ENCODE results near the gene EMX2. TPM values are rescaled to one million over a fixed set of nuclear protein-coding genes. Genes with fewer than 3 reads are reported as not detected.

EMX2 gene
- total and polyA plus RNA-seq, 2 donors (not counting 3 experiments of a cell fraction or from before 2014, with no cell fraction given) = not detected

- TF ChIP-seq MYC (IDR thresholded peaks at IDR 0.05; ENCODE audit: low read depth, low read length) (no peak), MAX (IDR thresholded peaks at IDR 0.05; ENCODE audit: insufficient read depth, insufficient read length) (no peak), POLR2AphosphoS5 (IDR thresholded peaks at IDR 0.05; ENCODE audit: insufficient read depth, low read depth, low read length) (no peak), POLR2A (IDR thresholded peaks at IDR 0.05; ENCODE audit: low read depth, low read length) (no peak)
- Histone ChIP-seq H3K36me3 (ENCODE audit: control insufficient read depth in 2 of 2, extremely low read depth in 1 of 2, insufficient read depth in 2 of 2, low read length in 2 of 2) (no peaks in the 10 kb centered on the region), H3K27ac (ENCODE audit: insufficient read depth, low read depth, low read length) (no peak overlapping the region), H4K20me1 (replicated peaks; ENCODE audit: control insufficient read depth, extremely low read depth, insufficient read depth, low read length) (no peaks in the 10 kb centered on the region), H3K79me2 (ENCODE audit: control insufficient read depth, insufficient read depth, low read length) (no peaks in the 10 kb centered on the region), H3K4me2 (ENCODE audit: insufficient read depth, low read length) (no peak overlapping the region), H2AFZ (ENCODE audit: low read depth, low read length) (no peak overlapping the region), H3K9me3 (replicated peaks; ENCODE audit: control insufficient read depth, insufficient read depth, low read length) (no peaks in the 10 kb centered on the region), H3K9me1 (replicated peaks; ENCODE audit: control insufficient read depth, extremely low read depth, insufficient read depth, low read length) (no peaks in the 10 kb centered on the region), H3K9ac (replicated peaks; ENCODE audit: extremely low read depth, insufficient read depth, low read length) (no peak overlapping the region), H3K4me1 (ENCODE audit: control insufficient read depth, extremely low read depth, insufficient read depth, low read length) (peaks cover 2% of the 10 kb centered on the region), H3K4me3 (replicated peaks in 1 of 3; ENCODE audit: insufficient read depth in 1 of 3, low read depth in 1 of 3, low read length in 3 of 3) (no peak overlapping the region), H3K27me3 (ENCODE audit: control insufficient read depth in 2 of 2, insufficient read depth in 2 of 2, low read length in 2 of 2) (peaks cover 85 to 94% of the 10 kb centered on the region in 2 experiments)
- POLR2A ChIA-PET = no interaction called here
- CTCF ChIA-PET = interaction anchor here (1.3 to 5.8 kb wide), 5 partner anchors 43 to 921 kb away, joined by 5 to 94 read pairs (median 21); no protein-coding TSS in a partner anchor
- DNase-seq (ENCODE audit: low read depth, low spot score) (no peak), FAIRE-seq (no peak)
- BruUV-seq (replicated peaks) = no TSS peak
- dilution Hi-C loops (cut with MboI; ENCODE audit: extremely low pct_ligation_motif_present, low sequenced_read_pairs) = no loop called here
- intact Hi-C loops (cut with micrococcal nuclease) = loop anchor here (2.0 to 5.0 kb wide), 2 partner anchors 43 to 803 kb away; partner anchors contain the start of gene FAM204A
Measured at GRCh38 chr10:117539361-117539773, 3.2 kb upstream of the EMX2 start.

- POLR2A ChIA-PET = no interaction called here
- dilution Hi-C loops (cut with MboI; ENCODE audit: extremely low pct_ligation_motif_present, low sequenced_read_pairs) = no loop called here
- CTCF ChIA-PET = interaction anchor here (1.3 to 5.8 kb wide), 3 partner anchors 566 to 920 kb away, joined by 5 to 94 read pairs (median 28); no protein-coding TSS in a partner anchor
- FAIRE-seq (no peak), DNase-seq (ENCODE audit: low read depth, low spot score) (no peak)
- peaks cover 86 to 94% of the 10 kb centered on the region in 2 experiments for H3K27me3 ChIP-seq (ENCODE audit: control insufficient read depth in 2 of 2, insufficient read depth in 2 of 2, low read length in 2 of 2)
- no peak overlapping the region for H2AFZ ChIP-seq (ENCODE audit: low read depth, low read length)
- H3K79me2 ChIP-seq (ENCODE audit: control insufficient read depth, insufficient read depth, low read length) = no peaks in the 10 kb centered on the region
- no peaks in the 10 kb centered on the region for H4K20me1 ChIP-seq (replicated peaks; ENCODE audit: control insufficient read depth, extremely low read depth, insufficient read depth, low read length)
- H3K4me1 ChIP-seq (ENCODE audit: control insufficient read depth, extremely low read depth, insufficient read depth, low read length) = peaks cover 2% of the 10 kb centered on the region
- TF ChIP-seq MYC (IDR thresholded peaks at IDR 0.05; ENCODE audit: low read depth, low read length) = no peak
- no peak for TF ChIP-seq EZH2 (IDR thresholded peaks at IDR 0.05; ENCODE audit: borderline replicate concordance, low read depth, low read length, severe bottlenecking)
- TF ChIP-seq MAX (IDR thresholded peaks at IDR 0.05; ENCODE audit: insufficient read depth, insufficient read length) = no peak
- TF ChIP-seq POLR2AphosphoS5 (IDR thresholded peaks at IDR 0.05; ENCODE audit: insufficient read depth, low read depth, low read length) = no peak
- no peak for TF ChIP-seq JUN (IDR thresholded peaks at IDR 0.05; ENCODE audit: borderline replicate concordance, insufficient read depth, insufficient read length, low read depth)
- TF ChIP-seq CTCF (IDR thresholded peaks at IDR 0.05; ENCODE audit: extremely low read depth in 1 of 2, insufficient read depth in 1 of 2, low read depth in 1 of 2, low read length in 2 of 2) = no peak
- TF ChIP-seq FOS (IDR thresholded peaks at IDR 0.05; ENCODE audit: borderline replicate concordance, insufficient read depth, low read length) = no peak
- no peak for TF ChIP-seq GATA2 (IDR thresholded peaks at IDR 0.05; ENCODE audit: insufficient read depth, insufficient read length, low read depth, low read length)
- no peak for TF ChIP-seq POLR2A (IDR thresholded peaks at IDR 0.05; ENCODE audit: low read depth, low read length)
- H3K9me1 ChIP-seq (replicated peaks; ENCODE audit: control insufficient read depth, extremely low read depth, insufficient read depth, low read length) = no peaks in the 10 kb centered on the region
- H3K9ac ChIP-seq (replicated peaks; ENCODE audit: extremely low read depth, insufficient read depth, low read length) = no peak overlapping the region
- H3K36me3 ChIP-seq (ENCODE audit: control insufficient read depth in 2 of 2, extremely low read depth in 1 of 2, insufficient read depth in 2 of 2, low read length in 2 of 2) = no peaks in the 10 kb centered on the region
- H3K9me3 ChIP-seq (replicated peaks; ENCODE audit: control insufficient read depth, insufficient read depth, low read length) = no peaks in the 10 kb centered on the region
- no peak overlapping the region for H3K4me3 ChIP-seq (replicated peaks in 1 of 3; ENCODE audit: insufficient read depth in 1 of 3, low read depth in 1 of 3, low read length in 3 of 3)
- no peak overlapping the region for H3K27ac ChIP-seq (ENCODE audit: insufficient read depth, low read depth, low read length)
- no TSS peak for BruUV-seq (replicated peaks)
- intact Hi-C loops (cut with micrococcal nuclease) = loop anchor here (2.0 to 5.0 kb wide), 3 partner anchors 43 to 802 kb away; partner anchors contain the start of gene FAM204A
- H3K4me2 ChIP-seq (ENCODE audit: insufficient read depth, low read length) = no peak overlapping the region
Measured at GRCh38 chr10:117539903-117540639, 2.5 kb upstream of the EMX2 start.
